H1 (cell line): ENCODE data around the gene FRMPD4. TPM values are rescaled to one million over a fixed set of nuclear protein-coding genes. Genes with fewer than 3 reads are reported as not detected.

Experiments used
- CTCF ChIA-PET: fragments of 300-600 bp; sonication (Branson Sonifier 250); formaldehyde crosslinking; loops from one replicate; lab custom pipeline; 2021; ENCODE audit not compliant: partially characterized antibody; lab: Charles Lee
- POLR2A ChIA-PET: fragments of 300-600 bp; sonication (Branson Sonifier 250); formaldehyde crosslinking; loops from one replicate; lab custom pipeline; 2021; ENCODE audit warnings: inconsistent platforms; ENCODE audit not compliant: partially characterized antibody; lab: Charles Lee
- DNase-seq, 2 experiments: peaks; one replicate each; pipeline versions ENCODE4 v3.0.0 to v3.0.0-alpha.2; 2010 to 2022; ENCODE audit warnings: low spot score in 2 of 2, low read depth in 1 of 2, mixed read lengths in 1 of 2
- FAIRE-seq: peaks from 2 replicates; lab custom pipeline; 2011; peaks lifted over from hg19 to GRCh38; lab: Jason Lieb, UNC
- H2AFZ ChIP-seq: 2 replicates; pipeline ENCODE4 v1.8.1; 2012; ENCODE audit warnings: low read length, inconsistent platforms
- H2AK5ac ChIP-seq: 2 replicates; pipeline ENCODE4 v1.6.1; 2013; ENCODE audit warnings: low read depth, low read length
- H2BK120ac ChIP-seq: replicated peaks from 2 replicates; pipeline ENCODE3; 2013; ENCODE audit warnings: low read depth, low read length, inconsistent platforms
- H2BK12ac ChIP-seq: 2 replicates; pipeline ENCODE4 v1.6.1; 2013; ENCODE audit warnings: low read depth, low read length
- H2BK15ac ChIP-seq: 2 replicates; pipeline ENCODE4 v1.6.1; 2013; ENCODE audit warnings: low read length
- H2BK20ac ChIP-seq: 2 replicates; pipeline ENCODE4 v1.6.1; 2013; ENCODE audit warnings: low read length
- H2BK5ac ChIP-seq: 2 replicates; pipeline ENCODE4 v1.6.1; 2013; ENCODE audit warnings: low read depth, low read length
- H3K14ac ChIP-seq: 2 replicates; pipeline ENCODE4 v1.6.1; 2013; ENCODE audit warnings: inconsistent platforms; ENCODE audit not compliant: insufficient read length
- H3K18ac ChIP-seq: 2 replicates; pipeline ENCODE4 v1.6.1; 2013; ENCODE audit warnings: low read length; ENCODE audit errors: extremely low read depth
- H3K23ac ChIP-seq: 2 replicates; pipeline ENCODE4 v1.6.1; 2013; ENCODE audit warnings: inconsistent platforms; ENCODE audit not compliant: insufficient read length
- H3K23me2 ChIP-seq: 2 replicates; pipeline ENCODE4 v1.6.1; 2013; ENCODE audit warnings: low read depth, low read length
- H3K27ac ChIP-seq: 2 replicates; pipeline ENCODE4 v1.6.1; 2011; ENCODE audit warnings: low read depth, low read length, inconsistent platforms
- H3K27me3 ChIP-seq, 4 experiments: replicated peaks in 1 of 4; 1 replicate in 1 of 4; 2 replicates in 3 of 4; pipeline versions ENCODE4 v1.6.1 to v1.8.1; 2011 to 2013; ENCODE audit warnings: low read length in 3 of 4, mild to moderate bottlenecking in 3 of 4, inconsistent platforms in 2 of 4, mixed read lengths in 2 of 4, moderate library complexity in 1 of 4; ENCODE audit not compliant: control insufficient read depth in 3 of 4, insufficient read depth in 3 of 4; ENCODE audit errors: extremely low read depth in 1 of 4
- H3K36me3 ChIP-seq, 4 experiments: 2 replicates each; pipeline versions ENCODE4 v1.6.1 to v1.8.1; 2011 to 2013; ENCODE audit warnings: mild to moderate bottlenecking in 4 of 4, low read length in 3 of 4, moderate library complexity in 2 of 4, control low read depth in 1 of 4, inconsistent platforms in 1 of 4; ENCODE audit not compliant: insufficient read depth in 4 of 4, control insufficient read depth in 2 of 4
- H3K4ac ChIP-seq: replicated peaks from 2 replicates; pipeline ENCODE3; 2013; ENCODE audit warnings: low read length, low read depth, mixed read lengths, inconsistent platforms; ENCODE audit not compliant: insufficient read length
- H3K4me1 ChIP-seq, 4 experiments: replicated peaks in 1 of 4; 1 replicate in 1 of 4; 2 replicates in 3 of 4; pipeline versions ENCODE4 v1.6.1 to v1.8.1; 2011 to 2013; ENCODE audit warnings: low read length in 3 of 4, inconsistent platforms in 2 of 4, mixed read lengths in 1 of 4; ENCODE audit not compliant: insufficient read depth in 4 of 4, control insufficient read depth in 3 of 4
- H3K4me2 ChIP-seq, 2 experiments: 2 replicates each; pipeline versions ENCODE4 v1.6.1 to v1.8.1; 2011 to 2013; ENCODE audit warnings: low read depth in 2 of 2, low read length in 2 of 2, control low read depth in 1 of 2, inconsistent platforms in 1 of 2, mild to moderate bottlenecking in 1 of 2; ENCODE audit not compliant: insufficient read depth in 1 of 2
- H3K4me3 ChIP-seq, 4 experiments: fragments of 200-600, 300-600 bp in 1 of 4; sonication (generic), shearing (Covaris generic), sonication (Bioruptor Twin) in 1 of 4; 2 replicates each; pipeline versions ENCODE4 v1.5.1 to v1.8.1; 2011 to 2016; ENCODE audit warnings: low read length in 4 of 4, low read depth in 3 of 4, control low read depth in 2 of 4, inconsistent platforms in 2 of 4, mild to moderate bottlenecking in 2 of 4, mixed read lengths in 1 of 4, moderate library complexity in 1 of 4; ENCODE audit not compliant: insufficient read depth in 2 of 4; ENCODE audit errors: extremely low read depth in 1 of 4
- H3K56ac ChIP-seq: replicated peaks from 2 replicates; pipeline ENCODE3; 2013; ENCODE audit warnings: low read depth, mild to moderate bottlenecking, mixed read lengths, low read length, inconsistent platforms; ENCODE audit not compliant: insufficient read length
- H3K79me1 ChIP-seq: 2 replicates; pipeline ENCODE4 v1.6.1; 2013; ENCODE audit warnings: low read depth, low read length, control low read depth
- H3K79me2 ChIP-seq, 2 experiments: 2 replicates each; pipeline versions ENCODE4 v1.6.1 to v1.8.1; 2012 to 2013; ENCODE audit warnings: low read length in 2 of 2, mild to moderate bottlenecking in 2 of 2, inconsistent platforms in 1 of 2; ENCODE audit not compliant: insufficient read depth in 2 of 2, control insufficient read depth in 1 of 2
- H3K9ac ChIP-seq, 4 experiments: replicated peaks in 1 of 4; 1 replicate in 1 of 4; 2 replicates in 3 of 4; pipeline versions ENCODE4 v1.6.1 to v1.8.1; 2011 to 2013; ENCODE audit warnings: low read depth in 3 of 4, low read length in 3 of 4, control low read depth in 2 of 4, mild to moderate bottlenecking in 2 of 4, moderate library complexity in 2 of 4, inconsistent platforms in 1 of 4; ENCODE audit errors: extremely low read depth in 1 of 4
- H3K9me3 ChIP-seq, 2 experiments: 2 replicates each; pipeline versions ENCODE4 v1.6.1 to v1.8.1; 2012 to 2013; ENCODE audit warnings: mild to moderate bottlenecking in 2 of 2, moderate library complexity in 2 of 2, control low read depth in 1 of 2, inconsistent platforms in 1 of 2, low read depth in 1 of 2, low read length in 1 of 2, mixed read lengths in 1 of 2; ENCODE audit not compliant: insufficient read depth in 2 of 2
- H4K20me1 ChIP-seq, 2 experiments: replicated peaks in 1 of 2; 2 replicates each; pipeline versions ENCODE3 to v1.8.1; 2011 to 2013; ENCODE audit warnings: inconsistent platforms in 2 of 2, low read length in 2 of 2, mild to moderate bottlenecking in 1 of 2; ENCODE audit not compliant: insufficient read depth in 2 of 2, control insufficient read depth in 1 of 2
- H4K5ac ChIP-seq: 2 replicates; pipeline ENCODE4 v1.6.1; 2013; ENCODE audit warnings: low read length, low read depth, mixed read lengths, inconsistent platforms; ENCODE audit not compliant: insufficient read length
- H4K8ac ChIP-seq: 2 replicates; pipeline ENCODE4 v1.8.0; 2013; ENCODE audit warnings: mild to moderate bottlenecking, moderate library complexity, low read length, inconsistent platforms; ENCODE audit not compliant: insufficient read depth; ENCODE audit errors: extremely low read depth
- H4K91ac ChIP-seq: replicated peaks from 2 replicates; pipeline ENCODE3; 2013; ENCODE audit warnings: low read length, mixed read lengths, inconsistent platforms; ENCODE audit not compliant: insufficient read length
- ATF3 ChIP-seq: IDR thresholded peaks from 2 replicates; pipeline ENCODE4 v1.6.1; 2011; ENCODE audit warnings: low read depth, mild to moderate bottlenecking, low read length; ENCODE audit not compliant: insufficient read depth
- BACH1 ChIP-seq: IDR thresholded peaks from 2 replicates; pipeline ENCODE4 v1.6.1; 2012; ENCODE audit warnings: low read length, improper control_type of control experiment
- CBX8 ChIP-seq: fragments of 300-800, 300-1000 bp; sonication (generic); IDR thresholded peaks from 2 replicates; pipeline ENCODE4 v1.7.1; 2016; ENCODE audit warnings: low read depth, low read length, borderline replicate concordance
- CTBP2 ChIP-seq: IDR thresholded peaks from 2 replicates; pipeline ENCODE4 v1.7.0; 2011; ENCODE audit warnings: borderline replicate concordance, mild to moderate bottlenecking, moderate library complexity, mixed read lengths, low read length; ENCODE audit not compliant: insufficient read depth, insufficient read length
- JUND ChIP-seq: IDR thresholded peaks from 2 replicates; pipeline ENCODE4 v1.6.1; 2011; ENCODE audit warnings: mild to moderate bottlenecking, improper control_type of control experiment, low read length
- KDM4A ChIP-seq: IDR thresholded peaks from one replicate; pipeline ENCODE4 v1.7.1; 2012; ENCODE audit warnings: low read depth, mild to moderate bottlenecking, moderate library complexity, low read length, inconsistent platforms; ENCODE audit not compliant: severe bottlenecking
- RFX5 ChIP-seq: IDR thresholded peaks from 2 replicates; pipeline ENCODE4 v1.6.1; 2011; ENCODE audit warnings: low read depth, low read length, improper control_type of control experiment, borderline replicate concordance
- SP1 ChIP-seq: IDR thresholded peaks from 2 replicates; pipeline ENCODE4 v1.6.1; 2011; ENCODE audit warnings: low read depth, low read length
- WGBS, 2 experiments: shearing (Covaris generic) in 1 of 2; methylation state at CpG; one replicate each; pipeline versions ENCODE4 v1.1.6 to v1.1.7; 2013 to 2015; ENCODE audit warnings: low lambda C conversion rate in 2 of 2, mixed read lengths in 2 of 2, inconsistent platforms in 1 of 2, low coverage in 1 of 2, missing lambda C conversion rate in 1 of 2; ENCODE audit not compliant: insufficient replicate concordance in 2 of 2, insufficient coverage in 1 of 2, insufficient read length in 1 of 2; ENCODE audit errors: extremely low coverage in 1 of 2, missing lambda C conversion rate in 1 of 2; 5-methylcytosine and 5-hydroxymethylcytosine counted together
- polyA plus RNA-seq, 7 experiments: library from polyadenylated mRNA; depleted of rRNA in 3 of 7; stranded (reverse) in 5 of 7; unstranded in 2 of 7; fragments of >200 nt in 5 of 7; fragments of 200-250 nt in 2 of 7; gene quantifications; 1 replicate in 5 of 7; 2 replicates in 1 of 7; 4 replicates in 1 of 7; pipeline versions ENCODE4 v1.2.1 to v1.2.3, GENCODE V29; 2011 to 2013; ENCODE audit warnings: missing spikeins in 2 of 7, mixed read lengths in 2 of 7
- total RNA-seq: library from RNA; stranded (reverse); fragmentation: NEBNext Ultra II Directional; extraction: Animal tissue kit (Norgen Biotek cat#: 25700); gene quantifications from 2 replicates; pipeline ENCODE4 v1.2.1, GENCODE V29; 2021

FRMPD4 gene
- total and polyA plus RNA-seq, 2 of the 8 experiments (the other 6 are each of a cell fraction or from before 2014, with no cell fraction given), result 0.02 to 0.37 TPM

DNA sequence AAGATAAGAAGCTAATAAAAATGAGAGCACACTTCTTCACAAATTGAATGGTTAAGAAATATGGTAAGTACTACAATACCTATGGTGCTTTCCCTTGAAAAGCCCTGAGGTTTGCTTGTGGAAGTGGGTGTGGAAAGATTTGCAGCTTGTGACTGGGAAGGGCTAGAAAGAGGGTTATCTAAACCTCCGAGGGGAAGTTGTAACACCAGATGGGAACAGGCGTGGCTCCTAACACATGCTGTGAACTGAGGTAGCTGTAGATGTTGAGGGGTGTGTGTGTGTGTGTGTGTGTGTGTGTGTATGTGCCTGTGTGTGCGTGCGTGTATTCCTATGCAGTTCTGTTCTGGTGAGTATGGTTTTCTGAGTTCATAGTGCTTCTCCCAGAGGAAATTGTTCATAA, 21.5 kb downstream of the FRMPD4 start:
- no peak overlapping the region for H3K27ac ChIP-seq
- H3K23me2 ChIP-seq, result no peaks in the 10 kb centered on the region
- H2BK5ac ChIP-seq, result no peak overlapping the region
- no peaks in the 10 kb centered on the region for H3K36me3 ChIP-seq
- no peak overlapping the region for H3K4me3 ChIP-seq
- H3K79me1 ChIP-seq, result no peaks in the 10 kb centered on the region
- H3K4ac ChIP-seq, result no peak overlapping the region
- H2BK120ac ChIP-seq, result no peak overlapping the region
- ChIA-PET CTCF (interaction anchor here (1.1 kb wide), 1 partner anchor 19 kb away, joined by 3 read pairs; no protein-coding TSS in a partner anchor), POLR2A (no interaction called here)
- no peak overlapping the region for H4K8ac ChIP-seq
- no peaks in the 10 kb centered on the region for H3K27me3 ChIP-seq
- H3K18ac ChIP-seq, result no peak overlapping the region
- no peak overlapping the region for H4K5ac ChIP-seq
- H3K23ac ChIP-seq, result no peak overlapping the region
- no peak overlapping the region for H2BK12ac ChIP-seq
- H2AK5ac ChIP-seq, result no peak overlapping the region
- H2AFZ ChIP-seq, result no peak overlapping the region
- no peaks in the 10 kb centered on the region for H3K79me2 ChIP-seq
- no peak overlapping the region for H3K14ac ChIP-seq
- no peak overlapping the region for H4K91ac ChIP-seq
- no peak overlapping the region for H3K9ac ChIP-seq
- H4K20me1 ChIP-seq, result no peaks in the 10 kb centered on the region
- H3K9me3 ChIP-seq, result no peaks in the 10 kb centered on the region
- 73% methylated on average over 4 of the region's 4 CpGs; no CpG with 5 or more reads in 1 of the 2 experiments for WGBS, 2 experiments
- H3K56ac ChIP-seq, result no peak overlapping the region
- DNase-seq (no peak), FAIRE-seq (no peak)
- H2BK15ac ChIP-seq, result no peak overlapping the region
- no peaks in the 10 kb centered on the region for H3K4me1 ChIP-seq
- no peak overlapping the region for H2BK20ac ChIP-seq
- TF ChIP-seq CBX8, result no peak
- no peak for TF ChIP-seq KDM4A
- TF ChIP-seq JUND, result no peak
- no peak for TF ChIP-seq CTBP2
- TF ChIP-seq BACH1, result no peak
- TF ChIP-seq RFX5, result no peak
- TF ChIP-seq ATF3, result no peak
- TF ChIP-seq SP1, result no peak
- no peak overlapping the region for H3K4me2 ChIP-seq
